Uterus (tissue), 4 donors: ENCODE results near the gene APCDD1. TPM values are rescaled to one million over a fixed set of nuclear protein-coding genes. Genes with fewer than 3 reads are reported as not detected.

ENCODE experiments used
- DNase-seq, 2 donors: peaks; one replicate each; pipeline ENCODE4 v3.0.0-alpha.2; 2019 to 2020
- H3K27ac ChIP-seq, 2 donors: fragments of 200-600 bp; sonication (generic); 1 replicate in 1 of 2; 2 replicates in 1 of 2; pipeline ENCODE4 v1.5.1; 2016 to 2018
- H3K27me3 ChIP-seq, 2 donors: fragments of 200-600 bp; sonication (generic); one replicate each; pipeline ENCODE4 v1.5.1; 2018 to 2019; ENCODE audit warnings: control low read depth in 1 of 2
- H3K36me3 ChIP-seq, 2 donors: fragments of 200-600 bp; sonication (generic); one replicate each; pipeline ENCODE4 v1.5.1; 2019; ENCODE audit warnings: control low read depth in 1 of 2
- H3K4me1 ChIP-seq, 2 donors: fragments of 200-600 bp; sonication (generic); one replicate each; pipeline ENCODE4 v1.5.1; 2018 to 2019; ENCODE audit warnings: control low read depth in 1 of 2
- H3K4me3 ChIP-seq, 2 donors: fragments of 200-600 bp; sonication (generic); 1 replicate in 1 of 2; 2 replicates in 1 of 2; pipeline ENCODE4 v1.5.1; 2018 to 2019; ENCODE audit warnings: mild to moderate bottlenecking in 1 of 2
- H3K9me3 ChIP-seq, 2 donors: fragments of 200-600 bp; sonication (generic); one replicate each; pipeline ENCODE4 v1.5.1; 2019; ENCODE audit warnings: control low read depth in 1 of 2
- CTCF ChIP-seq, 4 experiments: fragments of 200-600 bp in 2 of 4; fragments of 450-650 bp in 2 of 4; sonication (generic) in 2 of 4; IDR thresholded peaks; one replicate each; pipeline ENCODE4 v1.5.1; 2016 to 2019; ENCODE audit warnings: antibody characterized with exemption in 4 of 4, mild to moderate bottlenecking in 2 of 4, moderate library complexity in 1 of 4
- POLR2A ChIP-seq, 2 donors: fragments of 450-650 bp; IDR thresholded peaks; one replicate each; pipeline ENCODE4 v1.6.1; 2016; ENCODE audit warnings: antibody characterized with exemption in 2 of 2, mild to moderate bottlenecking in 1 of 2, moderate library complexity in 1 of 2
- intact Hi-C: fragments of 100-400 bp; cut with DNase I; formaldehyde crosslinking; loops from one replicate; pipeline ENCODE4 v1.15.1; 2023; ENCODE audit warnings: low total_unique reads
- total RNA-seq, 4 donors: library from RNA; depleted of rRNA in 3 of 4; stranded (reverse); fragments of >200 nt in 3 of 4; gene quantifications; one replicate each; pipeline versions ENCODE4 v1.1.0 to v1.2.4, GENCODE V29; 2014 to 2023
- donor health status: DM: yes; HTN: yes; CAD: no.

APCDD1 gene
- total RNA-seq, 4 donors from 2014 or later = 8.2 to 288 (median 113) TPM

- no peaks in the 10 kb centered on the region for H3K36me3 ChIP-seq
- TF ChIP-seq CTCF (IDR thresholded peaks at IDR 0.05) = no peak
- TF ChIP-seq POLR2A (IDR thresholded peaks at IDR 0.05) = no peak
- H3K9me3 ChIP-seq = no peaks in the 10 kb centered on the region
- H3K4me3 ChIP-seq = no peak overlapping the region
- no peaks in the 10 kb centered on the region for H3K4me1 ChIP-seq
- DNase-seq = no peak
- no peaks in the 10 kb centered on the region for H3K27me3 ChIP-seq
- intact Hi-C loops = no loop called here
- H3K27ac ChIP-seq = no peak overlapping the region
These were observed 45.4 kb upstream of the APCDD1 start for GRCh38 chr18:10409041-10409440.

GRCh38 chr18:10410472-10411308 lies 43.7 kb upstream of the APCDD1 start:
- Histone ChIP-seq H3K4me1 (no peaks in the 10 kb centered on the region), H3K4me3 (no peak overlapping the region), H3K27ac (no peak overlapping the region), H3K9me3 (no peaks in the 10 kb centered on the region), H3K36me3 (no peaks in the 10 kb centered on the region), H3K27me3 (no peaks in the 10 kb centered on the region)
- DNase-seq = no peak
- no peak for TF ChIP-seq CTCF (IDR thresholded peaks at IDR 0.05)
- no peak for TF ChIP-seq POLR2A (IDR thresholded peaks at IDR 0.05)
- intact Hi-C loops = no loop called here

GRCh38 chr18:10412933-10413332 lies 41.5 kb upstream of the APCDD1 start:
- TF ChIP-seq CTCF (IDR thresholded peaks at IDR 0.05) = no peak
- TF ChIP-seq POLR2A (IDR thresholded peaks at IDR 0.05) = no peak
- DNase-seq = no peak
- Histone ChIP-seq H3K4me1 (no peaks in the 10 kb centered on the region), H3K27me3 (no peaks in the 10 kb centered on the region), H3K36me3 (no peaks in the 10 kb centered on the region), H3K4me3 (no peak overlapping the region), H3K9me3 (no peaks in the 10 kb centered on the region), H3K27ac (no peak overlapping the region)
- intact Hi-C loops = no loop called here

- no peaks in the 10 kb centered on the region for H3K27me3 ChIP-seq
- no peaks in the 10 kb centered on the region for H3K4me1 ChIP-seq
- intact Hi-C loops = no loop called here
- no peaks in the 10 kb centered on the region for H3K36me3 ChIP-seq
- no peak for DNase-seq
- TF ChIP-seq CTCF (IDR thresholded peaks at IDR 0.05) (no peak), POLR2A (IDR thresholded peaks at IDR 0.05) (no peak)
- no peaks in the 10 kb centered on the region for H3K9me3 ChIP-seq
- H3K27ac ChIP-seq = no peak overlapping the region
- no peak overlapping the region for H3K4me3 ChIP-seq
These were observed 40.7 kb upstream of the APCDD1 start for GRCh38 chr18:10413722-10414121.

- H3K36me3 ChIP-seq = no peaks in the 10 kb centered on the region
- no peak for TF ChIP-seq POLR2A (IDR thresholded peaks at IDR 0.05)
- no peak for TF ChIP-seq CTCF (IDR thresholded peaks at IDR 0.05)
- H3K9me3 ChIP-seq = no peaks in the 10 kb centered on the region
- H3K4me3 ChIP-seq = no peak overlapping the region
- H3K27ac ChIP-seq = no peak overlapping the region
- H3K27me3 ChIP-seq = no peaks in the 10 kb centered on the region
- no peak for DNase-seq
- intact Hi-C loops = no loop called here
- H3K4me1 ChIP-seq = no peaks in the 10 kb centered on the region
These were observed 40.1 kb upstream of the APCDD1 start for GRCh38 chr18:10414293-10414842.
